ENCODE measurements around the gene SHC3. TPM values are rescaled to one million over a fixed set of nuclear protein-coding genes. Genes with fewer than 3 reads are reported as not detected.

The SHC3 gene
- total RNA-seq, 1 donor from 2014 or later: 0.85 TPM

- H3K9me3 ChIP-seq: no peaks in the 10 kb centered on the region
- intact Hi-C loops (cut with DNase I): no loop called here
Measured at GRCh38 chr9:88968799-88969198, 209.8 kb downstream of the SHC3 start.

GRCh38 chr9:88966894-88967676, 211.5 kb downstream of the SHC3 start:
- Histone ChIP-seq H3K36me3 (no peaks in the 10 kb centered on the region), H3K4me3 (no peak overlapping the region), H3K9me3 (no peaks in the 10 kb centered on the region), H3K27me3 (no peaks in the 10 kb centered on the region), H3K4me1 (no peaks in the 10 kb centered on the region), H3K27ac (no peak overlapping the region)
- peak in 1 of 2 donors; percentile 38 for DNase-seq (ENCODE audit: low spot score in 2 of 2)
- intact Hi-C loops (cut with DNase I): no loop called here
- TF ChIP-seq, protein P1, sequence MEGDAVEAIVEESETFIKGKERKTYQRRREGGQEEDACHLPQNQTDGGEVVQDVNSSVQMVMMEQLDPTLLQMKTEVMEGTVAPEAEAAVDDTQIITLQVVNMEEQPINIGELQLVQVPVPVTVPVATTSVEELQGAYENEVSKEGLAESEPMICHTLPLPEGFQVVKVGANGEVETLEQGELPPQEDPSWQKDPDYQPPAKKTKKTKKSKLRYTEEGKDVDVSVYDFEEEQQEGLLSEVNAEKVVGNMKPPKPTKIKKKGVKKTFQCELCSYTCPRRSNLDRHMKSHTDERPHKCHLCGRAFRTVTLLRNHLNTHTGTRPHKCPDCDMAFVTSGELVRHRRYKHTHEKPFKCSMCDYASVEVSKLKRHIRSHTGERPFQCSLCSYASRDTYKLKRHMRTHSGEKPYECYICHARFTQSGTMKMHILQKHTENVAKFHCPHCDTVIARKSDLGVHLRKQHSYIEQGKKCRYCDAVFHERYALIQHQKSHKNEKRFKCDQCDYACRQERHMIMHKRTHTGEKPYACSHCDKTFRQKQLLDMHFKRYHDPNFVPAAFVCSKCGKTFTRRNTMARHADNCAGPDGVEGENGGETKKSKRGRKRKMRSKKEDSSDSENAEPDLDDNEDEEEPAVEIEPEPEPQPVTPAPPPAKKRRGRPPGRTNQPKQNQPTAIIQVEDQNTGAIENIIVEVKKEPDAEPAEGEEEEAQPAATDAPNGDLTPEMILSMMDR (IDR thresholded peaks at IDR 0.05): no peak

More at GRCh38 chr9:88968799-88969198, 209.8 kb downstream of the SHC3 start:
- peak in 1 of 2 donors; percentile 48 for DNase-seq (ENCODE audit: low spot score in 2 of 2)
- Histone ChIP-seq H3K36me3 (no peaks in the 10 kb centered on the region), H3K4me3 (no peak overlapping the region), H3K27ac (no peak overlapping the region), H3K27me3 (no peaks in the 10 kb centered on the region), H3K4me1 (no peaks in the 10 kb centered on the region)
- TF ChIP-seq, protein P1 (IDR thresholded peaks at IDR 0.05): no peak

- TF ChIP-seq, protein P1 (IDR thresholded peaks at IDR 0.05): no peak
- no peak for DNase-seq (ENCODE audit: low spot score in 2 of 2)
- Histone ChIP-seq H3K4me1 (no peaks in the 10 kb centered on the region), H3K4me3 (no peak overlapping the region), H3K36me3 (no peaks in the 10 kb centered on the region), H3K27ac (no peak overlapping the region), H3K27me3 (no peaks in the 10 kb centered on the region), H3K9me3 (no peaks in the 10 kb centered on the region)
- intact Hi-C loops (cut with DNase I): no loop called here
Measured at GRCh38 chr9:88965473-88965872, 213.1 kb downstream of the SHC3 start.

DNA sequence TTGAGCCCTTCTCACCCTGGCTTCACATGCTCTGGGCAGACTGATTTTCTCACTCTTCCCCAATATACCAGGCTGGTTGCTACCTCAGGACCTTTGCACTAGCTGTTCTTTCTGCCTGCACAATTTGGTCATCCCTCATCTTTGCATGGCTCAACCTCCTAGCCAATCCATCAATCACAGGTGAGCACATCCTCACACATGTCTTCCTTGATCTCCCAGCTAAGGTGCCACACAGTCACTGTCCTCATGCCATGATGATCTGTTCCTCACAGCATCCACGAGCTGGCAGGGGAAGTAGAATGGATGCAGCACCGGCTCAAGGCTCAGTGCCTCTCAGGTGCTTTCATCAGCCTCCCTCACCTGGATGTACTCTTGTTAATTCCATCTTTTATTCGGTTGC, 218.0 kb downstream of the SHC3 start:
- TF ChIP-seq, protein P1 (IDR thresholded peaks at IDR 0.05): no peak
- Histone ChIP-seq H3K9me3 (no peaks in the 10 kb centered on the region), H3K36me3 (no peaks in the 10 kb centered on the region), H3K27me3 (no peaks in the 10 kb centered on the region), H3K27ac (no peak overlapping the region), H3K4me3 (no peak overlapping the region), H3K4me1 (no peaks in the 10 kb centered on the region)
- no peak for DNase-seq (ENCODE audit: low spot score in 2 of 2)
- intact Hi-C loops (cut with DNase I): no loop called here

- DNase-seq (ENCODE audit: low spot score in 2 of 2): no peak
- H3K27ac ChIP-seq: no peak overlapping the region
- H3K4me1 ChIP-seq: no peaks in the 10 kb centered on the region
- H3K36me3 ChIP-seq: no peaks in the 10 kb centered on the region
- H3K27me3 ChIP-seq: no peaks in the 10 kb centered on the region
- H3K4me3 ChIP-seq: no peak overlapping the region
- intact Hi-C loops (cut with DNase I): no loop called here
- no peaks in the 10 kb centered on the region for H3K9me3 ChIP-seq
- TF ChIP-seq, protein P1 (IDR thresholded peaks at IDR 0.05): no peak
Measured at GRCh38 chr9:88959727-88960469, 218.7 kb downstream of the SHC3 start.

All from ascending aorta (tissue), 2 donors.